ENCODE data around the gene TPGS1.

The TPGS1 gene

DNA sequence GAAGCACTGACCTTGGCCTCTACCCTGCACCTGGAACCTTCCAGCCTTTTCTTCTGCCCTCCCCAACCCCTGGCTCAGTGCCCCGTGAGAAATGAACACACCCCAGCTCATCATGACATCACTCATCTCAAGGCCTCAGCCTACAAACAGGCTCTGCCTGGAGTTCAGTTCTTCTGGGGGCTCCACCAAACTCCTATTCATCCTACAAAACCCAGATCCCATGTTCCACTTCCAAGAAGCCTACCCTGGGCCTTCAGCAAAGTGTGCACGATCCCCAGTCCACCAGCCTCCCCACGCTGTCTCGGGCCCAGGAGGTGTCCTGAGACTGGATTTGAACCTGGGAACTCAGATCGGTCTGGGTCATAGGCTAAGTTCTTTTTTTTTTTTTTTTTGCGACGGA is 37.5 kb upstream of the TPGS1 start:
- TF ChIP-seq, protein P1, sequence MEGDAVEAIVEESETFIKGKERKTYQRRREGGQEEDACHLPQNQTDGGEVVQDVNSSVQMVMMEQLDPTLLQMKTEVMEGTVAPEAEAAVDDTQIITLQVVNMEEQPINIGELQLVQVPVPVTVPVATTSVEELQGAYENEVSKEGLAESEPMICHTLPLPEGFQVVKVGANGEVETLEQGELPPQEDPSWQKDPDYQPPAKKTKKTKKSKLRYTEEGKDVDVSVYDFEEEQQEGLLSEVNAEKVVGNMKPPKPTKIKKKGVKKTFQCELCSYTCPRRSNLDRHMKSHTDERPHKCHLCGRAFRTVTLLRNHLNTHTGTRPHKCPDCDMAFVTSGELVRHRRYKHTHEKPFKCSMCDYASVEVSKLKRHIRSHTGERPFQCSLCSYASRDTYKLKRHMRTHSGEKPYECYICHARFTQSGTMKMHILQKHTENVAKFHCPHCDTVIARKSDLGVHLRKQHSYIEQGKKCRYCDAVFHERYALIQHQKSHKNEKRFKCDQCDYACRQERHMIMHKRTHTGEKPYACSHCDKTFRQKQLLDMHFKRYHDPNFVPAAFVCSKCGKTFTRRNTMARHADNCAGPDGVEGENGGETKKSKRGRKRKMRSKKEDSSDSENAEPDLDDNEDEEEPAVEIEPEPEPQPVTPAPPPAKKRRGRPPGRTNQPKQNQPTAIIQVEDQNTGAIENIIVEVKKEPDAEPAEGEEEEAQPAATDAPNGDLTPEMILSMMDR (IDR thresholded peaks at IDR 0.05; ENCODE audit: extremely low read depth, missing control alignments): no peak
- DNase-seq (ENCODE audit: low spot score): no peak

DNA sequence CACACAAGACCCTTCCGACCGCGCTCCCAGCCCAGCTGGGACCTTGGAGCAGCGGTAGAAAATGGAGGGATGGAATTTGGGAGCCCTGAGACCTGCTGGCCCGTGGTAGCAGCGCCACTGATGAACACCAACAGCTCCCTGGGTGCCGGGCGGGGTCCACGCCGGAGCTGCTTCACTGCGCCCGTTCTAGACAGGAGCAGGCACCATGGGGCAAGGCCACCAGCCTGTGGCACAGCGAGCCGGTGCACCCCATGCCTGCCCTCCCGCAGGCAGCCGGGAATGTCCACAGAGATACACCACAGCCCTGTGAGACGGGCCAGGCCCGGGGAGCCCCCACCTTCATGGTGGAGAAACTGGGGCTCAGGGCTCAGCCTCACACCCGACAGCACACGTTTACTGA is 36.6 kb upstream of the TPGS1 start:
- TF ChIP-seq, protein P1 (IDR thresholded peaks at IDR 0.05; ENCODE audit: extremely low read depth, missing control alignments): no peak
- DNase-seq (ENCODE audit: low spot score): no peak

DNA sequence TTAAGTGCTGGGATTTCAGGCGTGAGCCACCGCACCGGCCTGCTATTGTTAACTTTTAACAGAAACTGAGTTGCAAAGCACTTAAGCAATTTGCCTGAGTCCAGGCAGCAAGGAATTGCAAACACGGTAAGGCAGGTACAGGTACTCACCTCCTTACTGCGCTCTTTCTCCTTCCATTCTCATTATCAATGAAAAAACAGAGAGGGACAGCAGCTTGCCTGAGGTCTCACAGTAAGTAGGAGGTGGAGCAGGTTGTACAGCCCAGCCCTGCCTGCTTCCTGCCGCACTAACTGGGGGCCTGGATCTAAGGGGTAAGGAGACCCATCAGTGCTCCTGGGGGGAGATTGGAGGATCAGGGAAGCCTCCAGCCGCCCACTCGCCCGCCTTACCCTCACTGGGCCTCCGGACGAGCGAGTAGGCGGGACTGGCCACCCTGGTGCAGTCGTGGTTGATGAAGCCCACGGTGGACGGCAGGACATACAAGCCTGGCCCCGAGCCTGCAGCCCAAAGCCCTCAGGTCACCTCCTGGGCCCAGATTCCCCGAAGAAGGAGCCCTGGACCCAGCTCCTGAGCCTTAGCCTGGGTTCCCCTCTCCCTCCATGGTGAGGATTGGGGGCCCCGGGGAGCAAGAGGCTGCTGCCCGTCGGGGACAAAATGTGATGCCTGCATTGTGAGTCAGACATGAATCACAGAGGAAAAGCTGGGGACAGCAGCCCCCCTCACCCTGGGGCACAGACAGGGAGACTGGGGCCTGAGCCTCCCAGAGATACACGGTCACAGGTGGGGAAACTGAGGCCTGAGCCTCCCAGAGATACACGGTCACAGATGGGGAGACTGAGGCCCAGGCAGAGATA is 35.1 kb upstream of the TPGS1 start:
- TF ChIP-seq, protein P1 (IDR thresholded peaks at IDR 0.05; ENCODE audit: extremely low read depth, missing control alignments): no peak
- no peak for DNase-seq (ENCODE audit: low spot score)

DNA sequence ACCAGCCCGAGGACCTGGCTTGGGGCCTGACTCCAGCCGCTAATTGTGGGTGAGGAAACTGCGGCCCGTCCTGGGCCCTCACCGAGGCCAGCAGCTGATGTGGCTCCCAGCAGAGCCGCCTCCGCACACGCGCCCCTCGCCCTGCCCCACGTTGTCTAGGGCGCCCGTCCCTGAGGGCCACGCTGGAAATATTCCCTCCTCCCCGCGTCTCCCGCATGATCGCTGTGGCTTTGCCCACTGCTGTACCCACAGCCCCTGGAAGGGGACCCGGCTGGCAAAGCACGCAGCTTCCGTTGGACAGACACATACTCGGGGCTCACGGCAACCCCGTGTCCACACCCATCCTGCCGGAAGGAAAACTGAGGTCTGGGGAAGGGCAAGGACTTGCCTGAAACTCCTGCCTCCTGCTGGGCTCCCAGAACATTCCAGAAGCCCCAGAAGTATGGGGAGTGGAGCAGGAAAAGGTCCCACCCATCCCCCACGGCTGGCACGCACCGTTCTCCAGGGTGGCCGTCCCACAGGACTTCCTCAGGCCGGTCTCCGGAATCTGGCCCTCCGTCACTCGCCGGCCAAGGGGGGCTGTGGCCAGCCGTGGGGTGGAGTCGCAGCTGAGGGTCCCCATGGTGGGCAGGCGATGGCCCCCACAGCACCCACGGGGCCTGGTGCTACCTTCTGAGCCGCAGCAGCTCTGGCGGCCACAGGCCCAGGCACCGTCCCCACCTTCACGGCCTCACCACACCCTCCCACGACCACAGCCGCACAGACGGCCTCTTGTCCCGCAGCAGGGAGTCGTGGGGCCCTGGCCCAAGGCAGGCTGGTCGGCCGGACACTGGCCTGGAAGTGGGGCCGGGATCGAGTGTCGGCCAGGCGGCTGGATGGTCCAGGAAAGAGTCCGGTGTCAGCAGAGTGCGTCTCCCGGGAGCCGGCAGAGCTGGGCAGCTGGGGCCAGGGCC is 32.9 kb upstream of the TPGS1 start:
- TF ChIP-seq, protein P1 (IDR thresholded peaks at IDR 0.05; ENCODE audit: extremely low read depth, missing control alignments): no peak
- no peak for DNase-seq (ENCODE audit: low spot score)

DNA sequence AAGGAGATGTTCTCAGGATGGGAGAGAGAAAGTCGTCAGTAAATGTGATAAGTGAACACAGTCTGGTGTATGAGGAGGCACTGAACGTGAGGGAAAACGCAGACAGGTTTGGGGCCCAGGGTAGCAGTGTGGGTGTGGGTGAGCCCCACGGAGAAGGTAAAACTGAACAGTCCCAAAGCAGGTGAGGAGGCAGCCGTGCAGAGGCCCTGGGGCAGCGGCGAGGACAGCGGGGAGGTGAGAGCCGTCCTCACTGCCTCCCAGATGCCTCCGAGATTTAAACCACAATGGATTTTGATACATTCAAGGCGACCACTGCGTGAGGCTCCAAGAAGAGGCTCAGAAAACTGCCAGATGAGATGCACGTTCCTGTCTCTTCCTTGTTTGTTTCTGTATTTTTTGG is 31.9 kb upstream of the TPGS1 start:
- TF ChIP-seq, protein P1 (IDR thresholded peaks at IDR 0.05; ENCODE audit: extremely low read depth, missing control alignments): no peak
- DNase-seq (ENCODE audit: low spot score): no peak

DNA sequence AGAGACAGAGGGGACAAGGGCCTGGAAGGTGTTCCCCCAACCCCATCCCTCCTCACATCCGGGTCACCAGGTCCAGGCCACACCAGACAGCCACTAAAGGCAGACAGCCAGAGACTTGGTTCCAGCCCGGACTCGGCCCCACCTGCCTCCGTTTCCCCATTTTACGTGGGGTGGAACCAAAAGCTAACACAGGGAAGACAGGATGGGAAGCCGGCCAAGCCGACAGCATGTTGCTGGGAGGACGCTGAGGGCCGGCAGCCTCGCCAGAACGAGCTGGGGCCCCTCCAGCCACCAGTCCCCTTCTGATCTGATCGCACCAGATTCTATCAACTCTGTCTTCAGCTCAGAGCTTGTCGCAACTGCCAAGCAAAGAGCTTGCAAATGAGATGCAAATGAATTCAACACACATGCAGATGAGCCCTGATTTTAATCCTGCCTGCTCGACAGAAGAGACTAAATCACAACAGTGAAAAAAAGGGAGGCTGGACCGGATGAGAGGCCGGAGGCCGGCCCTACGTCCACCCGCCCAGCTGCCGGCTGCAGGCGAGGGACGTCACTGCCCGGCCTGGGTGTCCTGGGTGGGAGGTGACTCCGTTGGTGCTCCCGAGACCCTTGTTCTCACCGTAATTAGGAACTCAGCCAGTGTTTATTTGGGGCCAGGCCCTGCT is 28.9 kb upstream of the TPGS1 start:
- DNase-seq (ENCODE audit: low spot score): no peak
- TF ChIP-seq, protein P1 (IDR thresholded peaks at IDR 0.05; ENCODE audit: extremely low read depth, missing control alignments): no peak

Data from GM20000 (cell line).